HepG2 (cell line): ENCODE results near the gene PMM2. TPM values are rescaled to one million over a fixed set of nuclear protein-coding genes. Genes with fewer than 3 reads are reported as not detected.

Experiments
- ATAC-seq: fragments of 200-7000 bp; cut with Tn5 transposase; 3 replicates; pipeline ENCODE4 v1.9.1; 2020; ENCODE audit warnings: mild to moderate bottlenecking, moderate library complexity
- BruUV-seq: library from RNA; stranded (reverse); fragments of 400-500 nt; replicated peaks from 2 replicates; lab custom pipeline; 2021; lab: Mats Ljungman, UMichigan
- CTCF ChIA-PET: fragments of 300-600 bp; formaldehyde crosslinking; extraction: SDS; loops from one replicate; lab custom pipeline; 2021; ENCODE audit warnings: low total read pairs, inconsistent platforms, low intra/inter-chr PET ratio; lab: Yijun Ruan, JAX
- POLR2A ChIA-PET: fragments of 350-600 bp; sonication (Branson Sonifier 250); formaldehyde crosslinking; loops from one replicate; lab custom pipeline; 2020; ENCODE audit warnings: antibody characterized with exemption, inconsistent platforms; lab: Yijun Ruan, JAX
- DNase-seq: peaks from one replicate; pipeline ENCODE4 v3.0.0-alpha.2; 2015; ENCODE audit warnings: low spot score
- FAIRE-seq: peaks from 3 replicates; lab custom pipeline; 2011; peaks lifted over from hg19 to GRCh38; lab: Jason Lieb, UNC
- H2AFZ ChIP-seq: one replicate; pipeline ENCODE4 v1.6.1; 2011; ENCODE audit warnings: low read length, inconsistent platforms
- H3K27ac ChIP-seq: fragments of 300-600 bp; 3 replicates; pipeline ENCODE4 v1.8.0; 2011; ENCODE audit warnings: mixed run types, mild to moderate bottlenecking, mixed read lengths, low read length, inconsistent platforms; ENCODE audit not compliant: insufficient read depth; ENCODE audit errors: extremely low read length
- H3K27me3 ChIP-seq, 2 experiments: fragments of 200-600 bp in 1 of 2; 2 replicates in 1 of 2; 3 replicates in 1 of 2; pipeline versions ENCODE4 v1.6.0 to v1.8.0; 2011; ENCODE audit warnings: low read length in 2 of 2, mild to moderate bottlenecking in 2 of 2, moderate library complexity in 2 of 2, inconsistent platforms in 1 of 2; ENCODE audit not compliant: insufficient read depth in 2 of 2, control insufficient read depth in 1 of 2
- H3K36me3 ChIP-seq, 2 experiments: fragments of 200-600 bp in 1 of 2; replicated peaks in 1 of 2; 2 replicates in 1 of 2; 3 replicates in 1 of 2; pipeline versions ENCODE4 v1.5.1 to v1.8.0; 2011; ENCODE audit warnings: low read length in 2 of 2, inconsistent platforms in 1 of 2; ENCODE audit not compliant: insufficient read depth in 2 of 2, control insufficient read depth in 1 of 2
- H3K4me1 ChIP-seq: 2 replicates; pipeline ENCODE4 v1.5.1; 2012; ENCODE audit warnings: low read length, inconsistent platforms; ENCODE audit not compliant: insufficient read depth
- H3K4me2 ChIP-seq: 2 replicates; pipeline ENCODE4 v1.6.0; 2011; ENCODE audit warnings: low read depth, low read length, inconsistent platforms
- H3K4me3 ChIP-seq, 3 experiments: fragments of 200-600 bp in 1 of 3; sonication (generic), shearing (Covaris generic) in 1 of 3; replicated peaks in 1 of 3; 2 replicates each; pipeline ENCODE4 v1.5.1; 2011 to 2016; ENCODE audit warnings: low read length in 3 of 3, inconsistent platforms in 2 of 3, low read depth in 2 of 3, mild to moderate bottlenecking in 2 of 3, control low read depth in 1 of 3, mixed read lengths in 1 of 3; ENCODE audit not compliant: insufficient read depth in 1 of 3
- H3K79me2 ChIP-seq: one replicate; pipeline ENCODE4 v1.6.1; 2011; ENCODE audit warnings: low read length, inconsistent platforms; ENCODE audit not compliant: insufficient read depth
- H3K9ac ChIP-seq: 2 replicates; pipeline ENCODE4 v1.6.0; 2011; ENCODE audit warnings: mild to moderate bottlenecking, low read depth, low read length, inconsistent platforms; ENCODE audit not compliant: insufficient read depth
- H3K9me3 ChIP-seq: 2 replicates; pipeline ENCODE4 v1.5.1; 2012; ENCODE audit warnings: mild to moderate bottlenecking, low read length
- H4K20me1 ChIP-seq: 2 replicates; pipeline ENCODE4 v1.6.0; 2011; ENCODE audit warnings: inconsistent platforms, mild to moderate bottlenecking, low read length, moderate library complexity; ENCODE audit not compliant: insufficient read depth
- AGO2 ChIP-seq: fragments of 200-400 bp; formaldehyde crosslinking; optimal IDR thresholded peaks from 2 replicates; pipeline ENCODE3; 2017; ENCODE audit warnings: mild to moderate bottlenecking, low read depth, low read length, moderate library complexity
- ARID4A ChIP-seq: sonication (generic); formaldehyde crosslinking; IDR thresholded peaks from 2 replicates; pipeline ENCODE4 v1.5.0; 2020; ENCODE audit warnings: mild to moderate bottlenecking, missing genetic modification reagents, borderline replicate concordance
- MXD3 ChIP-seq: IDR thresholded peaks from 2 replicates; pipeline ENCODE4 v1.6.1; 2016; ENCODE audit warnings: mild to moderate bottlenecking, missing biosample characterization, missing genetic modification reagents
- NFKB2 ChIP-seq: sonication (generic); formaldehyde crosslinking; IDR thresholded peaks from 2 replicates; pipeline ENCODE4 v1.4.0; 2020; ENCODE audit warnings: missing genetic modification reagents, borderline replicate concordance
- PCBP2 ChIP-seq: fragments of 200-400 bp; formaldehyde crosslinking; optimal IDR thresholded peaks from 2 replicates; pipeline ENCODE3; 2018; ENCODE audit warnings: low read length, low read depth; ENCODE audit not compliant: poor library complexity, severe bottlenecking
- POLR2A ChIP-seq, 2 experiments: IDR thresholded peaks; 2 replicates each; pipeline ENCODE4 v1.6.1; 2011; ENCODE audit warnings: low read depth in 2 of 2, low read length in 2 of 2, mild to moderate bottlenecking in 1 of 2, moderate library complexity in 1 of 2; ENCODE audit not compliant: insufficient read depth in 1 of 2
- POLR2AphosphoS5 ChIP-seq: IDR thresholded peaks from 2 replicates; pipeline ENCODE4 v1.6.1; 2012; ENCODE audit warnings: low read depth, low read length
- POLR2G ChIP-seq: fragments of 200-400 bp; formaldehyde crosslinking; IDR thresholded peaks from 2 replicates; pipeline ENCODE4 v1.6.1; 2018; ENCODE audit warnings: mild to moderate bottlenecking, low read depth, low read length, moderate library complexity
- RBM22 ChIP-seq: fragments of 200-400 bp; formaldehyde crosslinking; optimal IDR thresholded peaks from 2 replicates; pipeline ENCODE3; 2017; ENCODE audit warnings: mild to moderate bottlenecking, low read length, moderate library complexity
- RFX5 ChIP-seq: IDR thresholded peaks from 2 replicates; pipeline ENCODE4 v1.6.1; 2011; ENCODE audit warnings: low read depth, low read length, improper control_type of control experiment
- RFXAP ChIP-seq: sonication (generic); formaldehyde crosslinking; IDR thresholded peaks from 2 replicates; pipeline ENCODE4 v1.4.0; 2020; ENCODE audit warnings: missing genetic modification reagents, borderline replicate concordance
- SIN3A ChIP-seq: IDR thresholded peaks from 2 replicates; pipeline ENCODE4 v1.6.1; 2011; ENCODE audit warnings: low read depth, mild to moderate bottlenecking, control low read depth, low read length, borderline replicate concordance
- SSRP1 ChIP-seq: IDR thresholded peaks from 2 replicates; pipeline ENCODE4 v1.6.1; 2016; ENCODE audit warnings: control low read depth
- TRIM24 ChIP-seq: sonication (generic); formaldehyde crosslinking; IDR thresholded peaks from 2 replicates; pipeline ENCODE4 v1.8.0; 2022; ENCODE audit warnings: mild to moderate bottlenecking, missing genetic modification reagents
- ZC3H13 ChIP-seq: sonication (generic); formaldehyde crosslinking; IDR thresholded peaks from 2 replicates; pipeline ENCODE4 v1.8.1; 2023; ENCODE audit warnings: mild to moderate bottlenecking, missing genetic modification reagents, moderate library complexity
- ZNF788 ChIP-seq: sonication (generic); formaldehyde crosslinking; IDR thresholded peaks from 2 replicates; pipeline ENCODE4 v1.5.0; 2020; ENCODE audit warnings: mild to moderate bottlenecking, missing genetic modification reagents, borderline replicate concordance
- WGBS: methylation state at CpG from one replicate; pipeline ENCODE4 v1.1.6; 2017; ENCODE audit warnings: low lambda C conversion rate; 5-methylcytosine and 5-hydroxymethylcytosine counted together
- in situ Hi-C: cut with HindIII; loops from 2 replicates; pipeline ENCODE4 v1.10.0; 2017; ENCODE audit warnings: low pct_unique_long_range_greater_than_20kb; ENCODE audit not compliant: extremely low pct_ligation_motif_present
- intact Hi-C: fragments of 100-400 bp; cut with micrococcal nuclease; formaldehyde crosslinking; loops from one replicate; pipeline ENCODE4 v1.10.0; 2022; ENCODE audit not compliant: unreplicated experiment
- polyA plus RNA-seq, 8 experiments: library from polyadenylated mRNA; depleted of rRNA in 3 of 8; stranded (reverse) in 7 of 8; unstranded in 1 of 8; fragments of >200 nt; fragmentation: Illumina TruSeq in 4 of 8; extraction: Trizol in 4 of 8; gene quantifications; 2 replicates each; pipeline versions ENCODE4 v1.2.1 to v1.2.3, GENCODE V29; 2011 to 2016; ENCODE audit warnings: low read depth in 4 of 8, missing spikeins in 1 of 8, mixed read lengths in 1 of 8; ENCODE audit not compliant: insufficient read depth in 1 of 8
- total RNA-seq, 5 experiments: library from RNA; depleted of rRNA; stranded (reverse); fragments of >200 nt; fragmentation: Illumina TruSeq; extraction: Trizol; gene quantifications; 2 replicates each; pipeline ENCODE4 v1.2.3, GENCODE V29; 2016; ENCODE audit warnings: low read depth in 1 of 5
- TF ChIP-seq, protein P1 (sequence below): sonication (generic); formaldehyde crosslinking; IDR thresholded peaks from 2 replicates; pipeline ENCODE4 v1.8.0; 2022; ENCODE audit warnings: mild to moderate bottlenecking, missing genetic modification reagents, moderate library complexity

PMM2 gene
- total and polyA plus RNA-seq, 2 of the 13 experiments (the other 11 are each of a cell fraction or from before 2014, with no cell fraction given), result 52.2 to 93.7 TPM

- no peak for ATAC-seq
- peaks cover 30% of the 10 kb centered on the region for H3K4me1 ChIP-seq
- no peak overlapping the region for H3K27ac ChIP-seq
- POLR2A ChIA-PET, result interaction anchor here (1.0 to 7.5 kb wide), 5 partner anchors 10 to 30 kb away, joined by 3 to 105 read pairs (median 7); partner anchors contain the start of gene CARHSP1
- WGBS, result 97% methylated on average over 9 of the region's 9 CpGs
- no peaks in the 10 kb centered on the region for H3K27me3 ChIP-seq
- peaks cover 60 to 90% of the 10 kb centered on the region in 2 experiments for H3K36me3 ChIP-seq
- CTCF ChIA-PET, result interaction anchor here (1.2 kb wide), 1 partner anchor 19 kb away, joined by 3 read pairs; no protein-coding TSS in a partner anchor
- H4K20me1 ChIP-seq, result peaks cover 46% of the 10 kb centered on the region
- H3K9me3 ChIP-seq, result no peaks in the 10 kb centered on the region
- H3K79me2 ChIP-seq, result peaks cover 11% of the 10 kb centered on the region
- no peak overlapping the region for H2AFZ ChIP-seq
- no peak overlapping the region for H3K4me3 ChIP-seq
- no peak for FAIRE-seq
- no peak overlapping the region for H3K4me2 ChIP-seq
- intact Hi-C loops, result loop anchor here (5.0 kb wide), 1 partner anchor 192 kb away; no protein-coding TSS in a partner anchor
- no peak overlapping the region for H3K9ac ChIP-seq
- TF ChIP-seq POLR2A (IDR thresholded peaks at IDR 0.05; ENCODE audit: insufficient read depth in 1 of 2, low read depth in 2 of 2, low read length in 2 of 2) (0 out of 4 replicates have a peak, but pooled peaks of 1 of the 2 experiments have one; percentile 19), NFKB2 (CRISPR knock-in tag) (no peak), RFX5 (0 out of 2 replicates have a peak, but pooled peaks have one; percentile 3), SIN3A (peak; percentile 47; the same call in 1 of the 2 replicates), ZC3H13 (0 out of 2 replicates have a peak, but pooled peaks have one; percentile 48), POLR2G (peak; percentile 59), RFXAP (CRISPR knock-in tag) (no peak), AGO2 (peak; percentile 35), RBM22 (peak; percentile 91), TRIM24 (CRISPR knock-in tag) (no peak), MXD3 (CRISPR knock-in tag) (no peak), POLR2AphosphoS5 (peak; percentile 27; the same call in 1 of the 2 replicates), PCBP2 (peak; percentile 2), ARID4A (CRISPR knock-in tag) (peak; percentile 22), SSRP1 (CRISPR knock-in tag) (peak; percentile 1; the same call in 1 of the 2 replicates), ZNF788 (CRISPR knock-in tag) (0 out of 2 replicates have a peak, but pooled peaks have one; percentile 7)
- TF ChIP-seq, protein P1, sequence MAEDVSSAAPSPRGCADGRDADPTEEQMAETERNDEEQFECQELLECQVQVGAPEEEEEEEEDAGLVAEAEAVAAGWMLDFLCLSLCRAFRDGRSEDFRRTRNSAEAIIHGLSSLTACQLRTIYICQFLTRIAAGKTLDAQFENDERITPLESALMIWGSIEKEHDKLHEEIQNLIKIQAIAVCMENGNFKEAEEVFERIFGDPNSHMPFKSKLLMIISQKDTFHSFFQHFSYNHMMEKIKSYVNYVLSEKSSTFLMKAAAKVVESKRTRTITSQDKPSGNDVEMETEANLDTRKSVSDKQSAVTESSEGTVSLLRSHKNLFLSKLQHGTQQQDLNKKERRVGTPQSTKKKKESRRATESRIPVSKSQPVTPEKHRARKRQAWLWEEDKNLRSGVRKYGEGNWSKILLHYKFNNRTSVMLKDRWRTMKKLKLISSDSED (CRISPR knock-in tag), result no peak
- no TSS peak for BruUV-seq
- in situ Hi-C loops, result no loop called here
- DNase-seq, result no peak
Observed at GRCh38 chr16:8854298-8854948, 56.8 kb downstream of the PMM2 start.
